Measurements from ENCODE around the gene C1GALT1.
"Not testable (repeated sequence)": the region's sequence is repeated elsewhere in the genome, so short reads cannot be mapped to it uniquely, and the experiment has no call there.

The C1GALT1 gene

GRCh38 chr7:7239346-7239745 is 57.0 kb downstream of the C1GALT1 start:
- no peak for DNase-seq

DNA sequence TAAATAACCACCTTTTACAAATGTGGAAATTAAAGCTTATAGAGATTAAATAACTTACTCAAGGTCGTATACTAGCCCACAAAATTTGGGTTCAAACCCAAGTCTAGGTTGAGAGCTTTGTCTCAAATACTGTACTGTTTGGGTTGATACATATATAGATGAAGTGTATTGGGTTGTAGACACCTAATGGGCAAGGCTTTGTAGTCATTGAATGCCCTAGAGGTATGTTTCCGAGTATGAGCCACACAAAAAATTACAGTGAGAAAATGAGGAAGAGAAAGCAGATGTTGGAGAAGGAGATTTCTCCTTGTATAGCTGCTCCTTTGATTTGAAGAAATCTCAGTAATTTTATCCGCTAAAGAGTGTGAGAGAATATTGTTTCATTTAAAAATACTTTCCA is 60.6 kb downstream of the C1GALT1 start:
- DNase-seq, result no peak

GRCh38 chr7:7245233-7245632 is 62.9 kb downstream of the C1GALT1 start:
- not testable (repeated sequence) for DNase-seq

- no peak for DNase-seq
Observed at GRCh38 chr7:7246223-7246622, 63.9 kb downstream of the C1GALT1 start.

DNA sequence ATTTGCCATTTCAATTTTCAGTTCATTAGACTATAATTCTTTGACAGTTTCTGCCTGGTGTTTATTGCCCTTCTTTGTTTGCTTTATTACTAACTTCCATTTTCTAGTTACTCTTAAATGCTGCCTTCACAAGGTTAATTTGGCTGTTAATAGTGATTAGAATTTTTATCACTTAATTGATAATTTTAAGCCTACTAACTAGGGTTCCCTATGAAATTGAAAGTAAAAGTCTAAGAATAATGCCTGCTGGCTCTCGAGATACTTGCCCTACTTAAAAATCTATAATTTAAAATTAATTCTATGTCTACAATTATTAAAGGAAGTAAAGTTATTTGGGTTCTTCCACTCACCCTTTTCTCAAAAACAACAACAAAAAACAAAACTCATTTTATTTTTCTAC is 65.3 kb downstream of the C1GALT1 start:
- DNase-seq, result no peak

GRCh38 chr7:7249814-7250213 is 67.5 kb downstream of the C1GALT1 start:
- DNase-seq, result no peak

DNA sequence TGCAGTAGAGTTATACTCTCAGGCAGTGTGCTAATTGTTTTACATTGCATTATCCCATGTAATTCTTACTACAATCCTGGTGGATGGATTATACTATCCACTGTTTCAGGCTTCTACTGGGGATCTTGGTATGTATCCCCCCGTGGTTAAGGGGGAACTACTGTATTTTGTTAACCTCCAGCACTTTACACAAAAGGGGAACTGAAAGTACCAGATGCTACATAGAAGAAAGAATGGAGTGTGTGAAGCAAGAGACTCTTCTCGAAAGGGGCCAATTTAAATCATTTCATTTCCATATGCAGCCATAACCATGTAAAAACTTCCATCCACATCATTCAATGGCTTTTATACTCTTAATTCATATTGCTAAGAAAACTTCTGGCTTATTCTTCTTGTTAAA is 69.4 kb downstream of the C1GALT1 start:
- DNase-seq, result no peak

GRCh38 chr7:7254319-7254718 is 72.0 kb downstream of the C1GALT1 start:
- no peak for DNase-seq

DNA sequence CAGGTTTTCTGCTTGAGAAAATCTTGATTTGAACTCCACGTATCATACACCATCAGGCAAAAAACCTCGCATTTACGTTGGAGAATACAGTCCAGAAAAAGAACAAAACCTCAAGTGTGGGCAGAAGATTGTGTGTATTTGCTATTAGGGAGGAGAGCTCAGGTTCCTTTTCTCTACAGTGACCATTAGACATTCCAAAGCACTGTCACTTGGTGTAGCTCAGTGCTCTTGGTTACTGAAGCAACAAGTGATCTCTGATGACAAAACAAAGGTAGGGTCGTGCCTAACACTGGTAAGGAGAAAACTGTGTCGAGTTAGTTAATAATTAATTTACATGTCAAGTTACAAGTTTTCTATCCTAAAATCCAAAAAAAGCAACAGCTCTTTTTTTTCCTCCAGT is 72.6 kb downstream of the C1GALT1 start:
- no peak for DNase-seq

GRCh38 chr7:7256731-7257274 is 74.5 kb downstream of the C1GALT1 start:
- no peak for DNase-seq

DNA sequence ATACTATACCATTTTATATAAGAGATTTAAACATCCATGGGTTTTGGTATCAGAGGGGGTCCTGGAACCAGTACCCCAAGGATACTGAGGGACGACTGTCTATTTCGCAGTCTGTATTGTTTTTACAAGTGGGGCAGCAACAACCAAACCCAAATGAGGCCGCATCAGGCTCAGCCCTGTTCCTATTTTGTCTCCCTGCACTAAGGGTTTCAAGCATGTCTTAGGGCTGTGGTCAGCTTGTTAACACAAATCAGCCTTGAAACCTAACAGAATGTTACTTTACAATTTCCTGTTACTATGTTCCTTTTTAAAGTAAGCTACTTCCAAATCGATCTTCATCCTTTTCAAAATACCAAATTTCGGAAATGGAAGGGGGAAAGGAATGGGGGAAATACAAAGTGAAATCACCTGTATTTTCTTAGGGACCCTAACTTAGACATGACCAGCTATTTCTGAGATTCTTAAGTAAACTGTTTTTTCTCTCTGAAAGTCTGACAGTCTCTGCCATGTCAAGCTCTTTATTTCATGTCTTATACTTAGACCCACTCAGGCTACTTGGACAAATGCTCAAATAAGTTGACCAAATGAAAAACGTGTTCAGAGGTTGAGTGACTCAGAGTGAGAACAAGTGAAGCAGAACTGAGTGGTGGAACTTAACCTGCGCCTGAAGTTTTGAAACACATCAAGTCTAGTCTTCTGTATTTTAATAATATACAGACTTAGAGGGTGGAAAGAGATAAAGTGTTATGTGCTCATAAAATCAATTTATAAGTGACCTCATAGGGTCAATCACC is 75.8 kb downstream of the C1GALT1 start:
- DNase-seq, result no peak

GRCh38 chr7:7261863-7262262 is 79.5 kb downstream of the C1GALT1 start:
- DNase-seq, result no peak

DNA sequence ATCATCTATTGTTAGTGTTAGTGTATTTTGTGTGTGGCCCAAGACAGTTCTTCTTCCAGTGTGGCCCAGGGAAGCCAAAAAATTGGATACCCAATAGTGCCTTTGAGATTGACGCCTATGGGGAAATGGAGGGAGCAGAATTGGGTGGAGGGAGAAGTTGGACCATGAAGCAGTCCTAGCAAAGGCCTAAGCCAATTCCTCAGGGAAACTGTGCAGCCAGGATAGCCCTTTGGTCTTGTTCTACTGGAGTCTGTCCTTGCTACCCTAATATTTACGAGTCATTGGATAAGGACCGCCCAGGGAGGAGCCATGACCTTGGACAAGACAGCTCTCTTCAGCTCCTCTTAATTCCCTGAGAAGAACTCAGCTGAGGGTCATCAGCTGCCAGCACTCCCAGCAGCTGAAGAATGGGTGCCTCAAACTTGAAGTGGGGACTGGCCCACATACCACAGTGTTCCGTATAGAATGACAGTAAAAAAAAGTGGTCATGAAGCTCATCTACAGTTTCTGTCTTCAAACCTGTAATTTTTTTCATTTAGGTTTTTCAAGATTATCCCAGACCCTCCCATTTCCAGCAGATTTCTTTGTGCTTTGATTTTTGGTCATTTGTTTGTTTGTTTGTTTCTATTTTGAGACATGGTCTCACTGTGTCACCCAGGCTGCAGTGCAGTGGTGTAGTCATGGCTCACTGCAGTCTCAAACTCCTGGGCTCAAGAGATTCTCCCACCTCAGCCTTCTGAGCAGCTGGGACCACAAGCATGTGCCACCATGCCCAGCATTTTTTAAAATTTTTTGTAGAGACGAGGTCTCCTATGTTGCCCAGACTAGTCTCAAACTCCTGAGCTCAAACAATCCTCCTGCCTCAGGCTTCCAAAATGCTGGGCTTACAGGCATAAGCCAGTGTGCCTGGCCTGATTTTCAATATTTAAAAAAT is 81.2 kb downstream of the C1GALT1 start:
- DNase-seq, result no peak

- no peak for DNase-seq
Observed at GRCh38 chr7:7264306-7265040, 82.1 kb downstream of the C1GALT1 start.

GRCh38 chr7:7265081-7266075 is 83.0 kb downstream of the C1GALT1 start:
- DNase-seq, result peak; percentile 22

GRCh38 chr7:7266257-7266881 is 84.0 kb downstream of the C1GALT1 start:
- no peak for DNase-seq

DNA sequence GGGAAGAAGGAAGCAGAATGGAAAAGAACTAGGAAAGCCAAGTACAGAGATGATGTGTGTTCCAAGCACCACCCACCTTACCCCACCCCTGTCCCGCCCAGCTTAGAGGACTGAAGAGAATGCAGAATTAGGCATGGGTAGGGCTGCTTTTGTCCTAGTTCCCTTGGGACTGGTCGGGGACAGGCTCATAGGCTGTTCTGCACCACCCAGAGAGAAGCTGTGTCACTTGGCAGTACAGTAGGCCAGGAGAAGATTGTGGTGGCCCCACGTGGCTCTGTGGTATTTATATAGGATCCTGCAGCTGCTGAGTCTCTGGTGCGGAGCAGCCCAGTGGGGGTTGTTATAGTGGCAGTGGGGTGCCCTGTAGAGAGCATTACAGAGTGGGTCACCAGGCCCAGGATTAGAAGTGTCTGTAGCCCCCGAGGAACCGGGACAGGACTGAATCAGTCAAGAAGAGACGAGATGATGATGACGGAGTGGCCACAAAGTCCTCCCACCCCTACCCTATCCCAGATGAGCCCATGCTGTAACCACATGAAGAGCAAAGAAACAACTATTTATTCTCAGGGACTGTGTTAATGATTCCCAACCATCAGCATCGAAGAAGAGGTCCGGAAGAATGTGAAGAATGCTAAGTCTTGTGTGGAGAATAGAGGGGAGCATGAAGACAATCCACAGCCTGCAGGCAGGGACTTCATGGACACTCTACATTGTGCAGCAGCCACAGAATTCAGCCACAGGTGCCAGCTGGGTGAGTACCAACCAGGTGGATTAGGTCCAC is 88.9 kb downstream of the C1GALT1 start:
- DNase-seq, result no peak

- DNase-seq, result peak; percentile 5
Observed at GRCh38 chr7:7272294-7272693, 90.0 kb downstream of the C1GALT1 start.

- DNase-seq, result peak; percentile 32
Observed at GRCh38 chr7:7274782-7275181, 92.4 kb downstream of the C1GALT1 start.

GRCh38 chr7:7276161-7276560 is 93.8 kb downstream of the C1GALT1 start:
- no peak for DNase-seq

Data from fibroblast of skin of right quadriceps (primary cell).